HEK293 (cell line): Measurements from ENCODE around the gene SHC3.

Experiments
- CTCF ChIA-PET: fragments of 350-600 bp; formaldehyde crosslinking; extraction: SDS; loops from one replicate; lab custom pipeline; 2021; ENCODE audit warnings: antibody characterized with exemption; lab: Yijun Ruan, JAX
- POLR2A ChIA-PET: fragments of 300-600 bp; formaldehyde crosslinking; extraction: SDS; loops from one replicate; lab custom pipeline; 2020; ENCODE audit warnings: antibody characterized with exemption, inconsistent platforms; lab: Yijun Ruan, JAX
- H3K27ac ChIP-seq: fragments of 200-500 bp; sonication (Bioruptor generic); 2 replicates; pipeline ENCODE4 v1.5.1; 2014; ENCODE audit warnings: low read depth, low read length, control low read depth, inconsistent platforms; ENCODE audit errors: extremely low read depth
- H3K36me3 ChIP-seq, 2 experiments: fragments of 200-500 bp in 1 of 2; sonication (Bioruptor generic) in 1 of 2; 1 replicate in 1 of 2; 2 replicates in 1 of 2; pipeline ENCODE4 v1.5.1; 2014 to 2017; ENCODE audit warnings: inconsistent platforms in 2 of 2, low read length in 2 of 2; ENCODE audit not compliant: control insufficient read depth in 2 of 2, insufficient read depth in 1 of 2
- H3K4me1 ChIP-seq: fragments of 200-500 bp; sonication (Bioruptor generic); 2 replicates; pipeline ENCODE4 v1.5.1; 2014; ENCODE audit warnings: mild to moderate bottlenecking, low read length, inconsistent platforms; ENCODE audit not compliant: control insufficient read depth, insufficient read depth
- H3K4me3 ChIP-seq: 2 replicates; pipeline ENCODE4 v1.5.1; 2011; ENCODE audit warnings: low read depth, mild to moderate bottlenecking, control low read depth, low read length, moderate library complexity
- H3K9me3 ChIP-seq: fragments of 200-500 bp; sonication (Bioruptor generic); 2 replicates; pipeline ENCODE4 v1.5.1; 2014; ENCODE audit warnings: low read depth, low read length, inconsistent platforms; ENCODE audit not compliant: control insufficient read depth, insufficient read depth
- GLIS2 ChIP-seq: fragments of 450-650 bp; formaldehyde crosslinking; IDR thresholded peaks from 2 replicates; pipeline ENCODE4 v1.5.1; 2016; ENCODE audit warnings: missing biosample characterization, missing genetic modification characterization
- KLF16 ChIP-seq: fragments of 450-650 bp; formaldehyde crosslinking; IDR thresholded peaks from 2 replicates; pipeline ENCODE4 v1.5.1; 2017; ENCODE audit warnings: missing biosample characterization, missing genetic modification characterization
- OVOL3 ChIP-seq: fragments of 450-650 bp; formaldehyde crosslinking; IDR thresholded peaks from 2 replicates; pipeline ENCODE4 v1.5.1; 2016; ENCODE audit warnings: missing biosample characterization, missing genetic modification characterization
- ZBTB48 ChIP-seq: fragments of 450-650 bp; formaldehyde crosslinking; IDR thresholded peaks from 2 replicates; pipeline ENCODE4 v1.5.1; 2016; ENCODE audit warnings: missing biosample characterization, missing genetic modification characterization
- ZFP41 ChIP-seq: fragments of 450-650 bp; formaldehyde crosslinking; IDR thresholded peaks from 2 replicates; pipeline ENCODE4 v1.5.1; 2016; ENCODE audit warnings: missing biosample characterization, missing genetic modification characterization, borderline replicate concordance
- ZNF16 ChIP-seq: fragments of 450-650 bp; formaldehyde crosslinking; IDR thresholded peaks from 2 replicates; pipeline ENCODE4 v1.5.1; 2016; ENCODE audit warnings: low read depth, missing biosample characterization, missing genetic modification characterization
- ZNF202 ChIP-seq: fragments of 450-650 bp; formaldehyde crosslinking; IDR thresholded peaks from 2 replicates; pipeline ENCODE4 v1.5.1; 2016; ENCODE audit warnings: missing biosample characterization, missing genetic modification characterization, borderline replicate concordance
- ZNF223 ChIP-seq: fragments of 450-650 bp; formaldehyde crosslinking; IDR thresholded peaks from 2 replicates; pipeline ENCODE4 v1.5.1; 2016; ENCODE audit warnings: missing biosample characterization, missing genetic modification characterization
- ZNF239 ChIP-seq: fragments of 450-650 bp; formaldehyde crosslinking; IDR thresholded peaks from 2 replicates; pipeline ENCODE4 v1.5.1; 2016; ENCODE audit warnings: missing biosample characterization, missing genetic modification characterization
- ZNF280D ChIP-seq: fragments of 450-650 bp; formaldehyde crosslinking; IDR thresholded peaks from 2 replicates; pipeline ENCODE4 v1.5.1; 2016; ENCODE audit warnings: missing biosample characterization, missing genetic modification characterization
- ZNF302 ChIP-seq: fragments of 450-650 bp; formaldehyde crosslinking; IDR thresholded peaks from 2 replicates; pipeline ENCODE4 v1.5.1; 2016; ENCODE audit warnings: missing biosample characterization, missing genetic modification characterization, low read depth
- ZNF394 ChIP-seq: fragments of 450-650 bp; formaldehyde crosslinking; IDR thresholded peaks from 2 replicates; pipeline ENCODE4 v1.5.1; 2016; ENCODE audit warnings: missing biosample characterization, missing genetic modification characterization, mild to moderate bottlenecking, moderate library complexity, borderline replicate concordance
- ZNF510 ChIP-seq: fragments of 450-650 bp; formaldehyde crosslinking; IDR thresholded peaks from 2 replicates; pipeline ENCODE4 v1.5.1; 2018; ENCODE audit warnings: mild to moderate bottlenecking, missing genetic modification characterization, missing biosample characterization; ENCODE audit not compliant: insufficient replicate concordance
- ZNF629 ChIP-seq: fragments of 450-650 bp; formaldehyde crosslinking; IDR thresholded peaks from 2 replicates; pipeline ENCODE4 v1.5.1; 2017; ENCODE audit warnings: missing biosample characterization, missing genetic modification characterization
- ZNF664 ChIP-seq: fragments of 450-650 bp; formaldehyde crosslinking; IDR thresholded peaks from 2 replicates; pipeline ENCODE4 v1.5.1; 2016; ENCODE audit warnings: missing biosample characterization, missing genetic modification characterization
- ZNF76 ChIP-seq: fragments of 450-650 bp; formaldehyde crosslinking; IDR thresholded peaks from 2 replicates; pipeline ENCODE4; 2016; ENCODE audit warnings: low read depth, missing biosample characterization, missing genetic modification characterization, borderline replicate concordance
- ZNF777 ChIP-seq: fragments of 450-650 bp; formaldehyde crosslinking; IDR thresholded peaks from 2 replicates; pipeline ENCODE4 v1.5.1; 2017; ENCODE audit warnings: missing biosample characterization, missing genetic modification characterization, borderline replicate concordance
- ZNF830 ChIP-seq: fragments of 450-650 bp; IDR thresholded peaks from 2 replicates; pipeline ENCODE4 v1.5.0; 2018; ENCODE audit warnings: missing biosample characterization, missing genetic modification characterization, low read depth, mild to moderate bottlenecking, moderate library complexity
- ZSCAN30 ChIP-seq: fragments of 450-650 bp; IDR thresholded peaks from 2 replicates; pipeline ENCODE4 v1.5.1; 2018; ENCODE audit warnings: missing biosample characterization, mild to moderate bottlenecking, missing genetic modification characterization, moderate library complexity

SHC3 gene

GRCh38 chr9:89191004-89191403, 12.4 kb upstream of the SHC3 start:
- H3K36me3 ChIP-seq, result no peaks in the 10 kb centered on the region
- no peak overlapping the region for H3K27ac ChIP-seq
- no peak for TF ChIP-seq ZNF830 (tag by site-specific recombination)
- TF ChIP-seq ZNF280D, result no peak
- no peak for TF ChIP-seq ZNF223 (tag by site-specific recombination)
- no peak for TF ChIP-seq KLF16 (tag by site-specific recombination)
- no peak for TF ChIP-seq ZNF239 (tag by site-specific recombination)
- ChIA-PET POLR2A (no interaction called here), CTCF (interaction anchor here (1.9 kb wide), 1 partner anchor 9 kb away, joined by 4 read pairs; no protein-coding TSS in a partner anchor)
- H3K4me3 ChIP-seq, result no peak overlapping the region
- no peaks in the 10 kb centered on the region for H3K4me1 ChIP-seq
- no peaks in the 10 kb centered on the region for H3K9me3 ChIP-seq

- ChIA-PET POLR2A (no interaction called here), CTCF (no interaction called here)
- H3K9me3 ChIP-seq, result no peaks in the 10 kb centered on the region
- H3K4me1 ChIP-seq, result no peaks in the 10 kb centered on the region
- TF ChIP-seq ZBTB48, result no peak
- no peak for TF ChIP-seq ZNF76 (tag by site-specific recombination)
- TF ChIP-seq ZNF202 (tag by site-specific recombination), result no peak
- no peak for TF ChIP-seq ZSCAN30 (tag by site-specific recombination)
- no peak for TF ChIP-seq ZNF302 (tag by site-specific recombination)
- TF ChIP-seq ZNF394 (tag by site-specific recombination), result no peak
- no peak for TF ChIP-seq ZFP41 (tag by site-specific recombination)
- TF ChIP-seq GLIS2 (tag by site-specific recombination), result no peak
- TF ChIP-seq ZNF664 (tag by site-specific recombination), result no peak
- TF ChIP-seq OVOL3 (tag by site-specific recombination), result no peak
- TF ChIP-seq ZNF510 (tag by site-specific recombination), result no peak
- no peak for TF ChIP-seq ZNF777 (tag by site-specific recombination)
- TF ChIP-seq ZNF16 (tag by site-specific recombination), result no peak
- H3K4me3 ChIP-seq, result no peak overlapping the region
- no peaks in the 10 kb centered on the region for H3K36me3 ChIP-seq
- H3K27ac ChIP-seq, result no peak overlapping the region
Observed at GRCh38 chr9:89189215-89189614, 10.6 kb upstream of the SHC3 start.

- no peaks in the 10 kb centered on the region for H3K4me1 ChIP-seq
- no peak overlapping the region for H3K4me3 ChIP-seq
- no peak overlapping the region for H3K27ac ChIP-seq
- POLR2A ChIA-PET, result no interaction called here
- no peak for TF ChIP-seq ZNF629 (tag by site-specific recombination)
- TF ChIP-seq, all 188 proteins: peak for 0
- CTCF ChIA-PET, result no interaction called here
- no peaks in the 10 kb centered on the region for H3K36me3 ChIP-seq
- H3K9me3 ChIP-seq, result no peaks in the 10 kb centered on the region
Observed at GRCh38 chr9:89187950-89188349, 9.3 kb upstream of the SHC3 start.
